HG03457 (cell line): ENCODE results near the gene CPNE2.

Experiments
- ATAC-seq: cut with Tn5 transposase; IDR thresholded peaks from one replicate; pipeline ENCODE4 v1.9.1; 2021; ENCODE audit warnings: moderate number of reproducible peaks; ENCODE audit not compliant: unreplicated experiment

Gene CPNE2

DNA sequence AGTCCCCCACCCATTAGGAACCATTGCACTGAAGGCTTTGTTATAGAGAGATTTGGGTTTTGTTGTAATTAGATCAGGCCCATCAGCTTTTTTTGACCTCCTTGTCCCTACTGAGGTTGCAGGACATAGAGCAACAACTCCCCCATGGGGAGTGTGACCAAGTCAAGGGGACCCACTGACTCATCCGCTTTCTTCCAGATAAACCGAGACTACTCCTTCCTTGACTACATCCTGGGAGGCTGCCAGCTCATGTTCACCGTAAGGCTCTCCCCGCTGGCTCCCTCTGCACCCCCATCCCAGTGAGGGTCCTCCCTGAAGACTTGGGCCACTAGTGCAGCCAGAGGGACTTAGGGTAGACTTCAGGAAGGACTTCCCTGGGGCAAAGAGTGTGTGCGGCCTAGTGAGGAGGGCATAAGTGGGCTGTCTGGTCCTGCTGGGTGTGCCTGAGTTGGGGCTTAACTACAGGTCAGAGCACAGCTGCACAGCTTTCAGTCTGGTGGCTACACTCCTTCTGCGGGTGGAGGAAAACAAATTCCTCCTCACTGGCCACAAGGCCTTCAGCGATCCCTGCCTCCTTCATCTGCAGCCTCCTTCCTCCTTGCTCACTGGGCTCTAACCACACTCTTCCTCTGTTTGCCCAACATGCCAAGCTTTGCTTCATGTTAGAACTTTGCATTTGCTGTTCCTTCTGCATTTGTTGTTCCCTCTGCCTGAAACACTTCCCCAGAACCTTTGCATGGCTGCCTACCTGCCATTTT lies 31.0 kb downstream of the CPNE2 start:
- no peak for ATAC-seq

DNA sequence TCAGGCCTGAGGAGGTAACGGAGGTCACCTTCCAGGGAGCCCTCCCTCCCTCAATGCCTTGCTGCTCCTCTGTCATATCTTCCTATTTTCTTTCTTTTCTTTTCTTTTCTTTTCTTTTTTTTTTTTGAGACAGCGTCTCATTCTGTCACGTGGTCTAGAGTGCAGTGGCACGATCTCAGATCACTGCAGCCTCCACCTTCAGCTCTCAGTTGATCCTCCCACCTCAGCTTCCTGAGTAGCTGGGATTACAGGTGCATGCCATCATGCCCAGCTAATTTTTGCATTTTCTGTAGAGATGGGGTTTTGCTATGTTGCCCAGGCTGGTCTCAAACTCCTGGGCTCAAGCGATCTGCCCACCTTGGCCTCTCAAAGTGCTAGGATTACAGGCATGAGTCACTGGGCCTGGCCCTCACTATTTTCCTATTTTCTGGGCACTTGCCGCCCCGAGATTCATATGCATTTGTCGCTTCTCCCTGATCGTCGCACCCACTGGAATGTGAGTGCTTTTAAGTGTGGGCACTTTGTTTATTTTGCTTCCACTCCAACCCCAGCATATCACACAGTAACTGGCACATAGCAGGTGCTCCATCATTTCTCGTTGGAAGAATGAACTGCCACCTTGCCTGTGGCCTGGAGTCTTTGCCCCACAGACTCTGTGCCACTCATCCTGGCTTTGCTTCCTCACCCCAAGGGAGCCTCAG lies 31.7 kb downstream of the CPNE2 start:
- no peak for ATAC-seq

DNA sequence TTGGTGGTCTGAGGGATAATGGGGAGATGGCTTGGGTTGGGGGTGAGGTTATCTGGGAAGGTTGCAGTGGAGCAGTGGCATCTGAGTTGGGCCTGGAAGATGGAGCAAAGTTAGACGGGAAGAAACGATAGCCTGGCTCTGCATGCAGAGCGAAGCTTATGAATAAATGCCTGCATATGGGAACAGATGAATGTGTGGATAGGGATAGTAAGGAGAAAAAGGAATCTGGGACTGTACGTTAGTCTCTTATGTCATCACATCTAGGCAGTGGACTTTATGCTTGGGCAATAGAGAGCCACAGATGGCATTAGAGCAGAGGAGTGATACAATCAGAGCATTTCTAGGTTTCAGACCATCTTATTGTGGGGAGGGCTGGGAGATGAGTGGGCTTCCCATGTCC lies 33.0 kb downstream of the CPNE2 start:
- no peak for ATAC-seq

DNA sequence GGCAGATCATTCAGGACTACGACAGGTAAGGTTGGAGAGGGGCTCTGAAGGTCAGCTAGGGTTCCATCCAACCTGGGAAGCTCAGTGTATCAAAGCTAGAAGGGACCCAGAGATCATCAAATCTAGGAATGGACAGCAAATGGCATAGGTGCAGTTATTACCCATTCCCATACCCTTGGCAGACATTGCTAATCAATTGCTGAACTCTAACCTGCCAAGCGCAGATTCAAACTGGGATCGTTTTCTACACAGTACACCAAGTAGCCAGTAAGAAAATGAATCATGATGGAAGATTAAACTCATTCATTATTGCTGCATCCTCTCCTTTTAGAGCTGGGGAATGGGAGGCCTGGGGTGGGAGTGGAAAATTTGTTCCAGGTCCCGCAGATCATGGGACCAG lies 33.6 kb downstream of the CPNE2 start:
- no peak for ATAC-seq

DNA sequence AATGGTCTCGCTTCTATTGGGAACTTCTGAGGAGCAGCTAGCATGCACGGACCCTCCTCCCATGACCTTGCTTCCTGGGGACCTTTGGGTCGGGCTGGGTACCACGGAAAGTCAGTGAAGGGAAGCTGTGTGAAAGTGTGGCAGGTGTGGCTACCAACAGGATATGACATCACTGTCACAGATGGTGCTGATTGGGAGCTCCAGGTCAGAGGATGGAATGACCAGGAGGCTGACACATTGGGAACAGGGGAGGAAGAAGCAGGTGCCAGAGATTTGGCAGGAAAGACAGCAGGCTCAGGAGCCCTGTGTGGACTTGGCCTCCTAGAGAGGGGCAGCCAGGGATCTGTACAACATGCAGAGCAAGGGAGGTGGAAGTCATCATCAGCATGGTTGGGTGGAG lies 34.0 kb downstream of the CPNE2 start:
- no peak for ATAC-seq

- ATAC-seq = no peak
These were observed 34.8 kb downstream of the CPNE2 start for GRCh38 chr16:57127037-57127763.

GRCh38 chr16:57127836-57128235 lies 35.5 kb downstream of the CPNE2 start:
- no peak for ATAC-seq

DNA sequence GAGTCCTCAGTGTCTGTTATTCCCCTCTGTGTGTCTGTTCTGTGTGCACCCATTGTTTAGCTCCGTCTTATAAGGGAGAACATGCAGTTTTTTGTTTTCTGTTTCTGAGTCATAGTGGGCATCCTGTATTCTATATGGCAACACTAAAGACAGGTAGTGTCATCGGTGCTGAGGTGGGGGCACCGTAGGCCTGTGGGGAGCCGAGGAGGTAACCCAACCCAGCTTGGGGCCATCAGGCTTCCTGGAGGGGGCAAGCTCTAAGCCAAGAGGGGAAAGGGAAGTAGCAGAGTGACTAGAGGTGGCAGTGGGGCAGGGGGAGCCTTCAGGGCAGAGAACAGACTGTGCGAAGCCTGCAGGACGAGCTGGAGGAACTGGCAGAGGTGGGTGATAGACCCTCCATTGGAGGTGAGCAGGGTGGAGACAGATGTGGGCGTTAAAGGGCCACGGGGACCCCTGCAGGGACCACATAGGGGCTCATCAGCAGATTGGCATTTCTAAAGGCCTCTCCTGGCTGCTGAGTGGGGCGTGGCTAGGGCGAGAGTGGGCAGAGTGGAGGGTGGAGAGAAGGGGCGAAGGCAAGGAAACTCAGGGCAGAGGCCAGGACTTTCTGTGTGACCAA lies 36.5 kb downstream of the CPNE2 start:
- no peak for ATAC-seq

DNA sequence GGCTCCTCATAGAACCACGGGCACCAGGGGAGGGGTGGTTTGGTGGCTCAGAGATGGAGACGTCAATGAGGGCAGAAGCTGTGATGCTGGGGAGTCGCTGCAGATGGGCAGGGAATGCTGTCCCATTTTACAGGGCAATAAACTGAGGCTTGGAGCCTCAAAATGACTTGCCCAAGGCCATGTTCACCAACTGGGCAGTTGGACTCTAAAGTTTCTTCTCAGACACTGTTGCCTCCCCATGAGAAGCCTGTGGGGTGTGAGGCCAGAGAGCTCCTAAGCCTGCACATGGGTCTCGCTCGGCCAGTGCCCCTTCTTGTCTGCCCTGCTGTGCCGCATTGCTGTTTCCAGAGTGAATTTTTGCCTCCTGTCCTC lies 38.6 kb downstream of the CPNE2 start:
- ATAC-seq = no peak

- no peak for ATAC-seq
These were observed 39.1 kb downstream of the CPNE2 start for GRCh38 chr16:57131351-57131970.

- ATAC-seq = no peak
These were observed 40.1 kb downstream of the CPNE2 start for GRCh38 chr16:57132470-57132869.

DNA sequence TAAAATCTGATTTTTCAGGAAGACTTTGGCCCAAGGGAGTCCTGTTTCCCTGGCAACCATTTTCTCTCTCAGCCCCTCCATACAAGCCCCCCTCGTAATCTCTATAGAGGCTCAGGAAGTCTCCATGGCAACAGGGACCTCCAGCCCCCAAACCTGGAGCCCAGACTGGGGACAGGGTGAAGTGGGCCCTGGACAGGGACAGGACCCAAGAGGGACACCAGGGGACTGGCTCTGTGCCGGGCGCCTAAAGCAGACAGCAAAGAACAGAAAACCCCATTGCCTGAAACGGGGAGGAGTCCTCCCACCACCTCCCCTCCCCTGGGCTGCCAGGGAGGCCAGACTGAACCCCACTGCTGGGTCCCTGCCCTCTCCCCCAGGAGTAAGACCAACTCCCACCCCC lies 40.6 kb downstream of the CPNE2 start:
- no peak for ATAC-seq

DNA sequence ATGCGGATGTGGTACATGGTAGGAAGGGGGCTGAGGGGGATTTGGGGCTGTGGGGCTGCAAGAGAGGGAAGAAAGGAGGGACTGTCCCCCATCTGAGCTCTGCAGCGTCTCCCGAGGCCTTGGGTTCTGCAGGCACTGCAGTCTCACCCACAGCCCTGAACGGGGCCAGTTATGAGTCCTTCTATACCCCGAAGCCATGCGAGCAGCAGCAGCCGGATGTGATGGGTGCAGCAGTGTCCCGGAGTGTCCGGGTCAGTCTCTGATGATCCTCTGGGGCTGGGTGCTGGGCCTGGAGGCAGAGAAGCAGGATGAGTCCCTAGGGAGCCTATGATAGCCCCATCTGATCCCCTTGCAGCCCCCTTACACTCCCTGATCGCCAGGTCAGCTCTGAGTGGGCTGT lies 41.5 kb downstream of the CPNE2 start:
- no peak for ATAC-seq

- ATAC-seq = no peak
These were observed 42.6 kb downstream of the CPNE2 start for GRCh38 chr16:57134982-57135381.

DNA sequence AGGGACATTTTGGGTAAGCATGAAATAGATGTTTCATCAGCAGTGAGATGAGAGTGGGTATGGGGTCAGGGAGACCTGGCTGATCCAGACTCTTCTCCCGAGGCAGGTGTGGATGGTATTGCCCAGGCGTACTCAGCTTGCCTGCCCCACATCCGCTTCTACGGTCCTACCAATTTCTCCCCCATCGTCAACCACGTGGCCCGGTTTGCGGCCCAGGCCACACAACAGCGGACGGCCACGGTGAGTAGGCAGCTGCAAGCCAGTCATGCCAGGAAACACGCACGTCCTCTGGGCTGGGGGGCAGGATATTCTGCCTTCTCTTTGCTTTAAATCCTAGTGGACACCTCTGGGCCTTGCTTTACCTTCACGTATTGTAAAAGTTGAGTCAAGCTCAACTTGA lies 44.7 kb downstream of the CPNE2 start:
- no peak for ATAC-seq

DNA sequence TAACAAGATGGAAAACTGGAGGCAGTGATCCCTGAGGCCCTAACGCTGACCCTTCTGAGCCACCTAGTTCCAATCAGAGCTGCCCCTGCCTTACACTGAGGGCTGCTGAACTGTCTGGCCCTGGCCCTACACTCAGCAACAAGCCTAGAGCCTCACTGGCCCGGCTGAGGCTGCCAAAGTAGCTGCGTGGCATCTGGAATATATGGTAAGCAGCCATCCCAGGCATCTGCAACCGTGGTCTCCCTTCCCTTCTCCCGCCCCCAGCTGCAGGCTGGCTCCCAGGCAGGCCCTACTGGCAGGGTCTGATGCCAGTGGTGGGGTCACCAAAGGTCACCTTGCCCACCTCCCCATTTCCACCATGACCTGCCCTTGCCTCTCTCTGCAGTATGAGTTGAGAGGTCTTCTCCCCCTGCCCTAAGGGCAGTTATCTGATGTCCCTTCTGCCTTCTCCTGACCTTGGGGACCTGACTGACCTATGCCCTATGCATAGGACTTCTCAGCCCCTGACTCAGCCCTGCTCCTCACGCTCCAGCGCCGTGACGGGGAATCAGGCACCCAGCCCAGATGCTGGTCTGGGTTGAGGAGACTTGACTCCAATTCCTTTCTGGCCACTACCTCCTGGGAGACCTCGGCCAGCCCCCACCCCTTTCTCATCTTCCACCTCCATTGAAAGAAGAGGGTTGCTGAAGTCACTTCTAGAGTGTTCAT lies 45.3 kb downstream of the CPNE2 start:
- no peak for ATAC-seq

GRCh38 chr16:57138281-57138935 lies 46.0 kb downstream of the CPNE2 start:
- ATAC-seq = no peak

DNA sequence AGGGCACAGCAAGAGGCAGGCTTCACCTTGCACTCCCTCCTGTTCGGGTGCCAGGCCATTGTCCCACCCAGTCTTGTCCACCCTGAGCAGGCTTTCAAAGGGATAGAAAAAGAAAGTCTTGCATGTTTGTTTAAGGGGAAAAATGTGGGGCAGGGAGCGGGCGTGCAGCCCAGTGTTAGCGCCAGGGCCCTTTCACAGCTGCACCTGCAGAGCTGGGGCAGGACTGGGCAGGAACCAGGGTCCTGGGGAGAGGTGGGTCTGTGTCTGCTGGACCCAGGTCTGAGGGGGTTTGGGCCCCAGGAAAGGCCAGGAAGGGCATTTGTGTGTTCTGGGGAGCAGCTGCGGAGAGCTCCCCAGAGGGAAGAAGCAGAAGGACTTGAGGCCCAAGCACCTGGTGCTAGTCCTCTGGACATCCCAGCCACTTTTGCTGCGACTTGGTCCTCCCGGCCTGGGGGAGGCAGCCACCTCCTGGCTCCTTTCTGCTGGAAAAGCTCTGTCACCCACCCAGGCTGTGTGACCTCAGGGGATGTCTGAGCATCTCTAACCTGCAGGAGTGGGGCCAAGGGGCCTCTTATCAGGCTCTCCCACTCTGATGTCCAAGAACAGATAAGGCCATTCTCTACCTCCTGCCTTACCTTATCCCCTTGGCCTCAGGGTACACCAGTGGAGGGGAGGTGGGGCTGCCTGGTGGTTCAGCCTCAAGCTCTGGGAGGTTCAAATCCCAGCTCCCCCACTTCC lies 48.7 kb downstream of the CPNE2 start:
- no peak for ATAC-seq
